Activated CD4-positive, alpha-beta T cell treated with anti-CD3 and anti-CD28 coated beads, Interleukin-2, amount 50 U/mL, for 1 hour (primary cell): ENCODE measurements around the gene DHRS12.

Experiments used
- DNase-seq: peaks from one replicate; pipeline ENCODE4 v3.0.0-alpha.2; 2020

DHRS12 gene

GRCh38 chr13:51747438-51748434 lies 56.2 kb downstream of the DHRS12 start:
- no peak for DNase-seq

GRCh38 chr13:51746802-51747201 lies 57.2 kb downstream of the DHRS12 start:
- DNase-seq = no peak

- no peak for DNase-seq
Observed at GRCh38 chr13:51745243-51745642, 58.7 kb downstream of the DHRS12 start.

GRCh38 chr13:51742611-51743010 lies 61.4 kb downstream of the DHRS12 start:
- DNase-seq = no peak

- DNase-seq = no peak
Observed at GRCh38 chr13:51742031-51742430, 61.9 kb downstream of the DHRS12 start.

- no peak for DNase-seq
Observed at GRCh38 chr13:51740698-51741097, 63.3 kb downstream of the DHRS12 start.

GRCh38 chr13:51739027-51739764 lies 64.8 kb downstream of the DHRS12 start:
- DNase-seq = no peak

GRCh38 chr13:51738226-51738905 lies 65.6 kb downstream of the DHRS12 start:
- no peak for DNase-seq

GRCh38 chr13:51737609-51738008 lies 66.4 kb downstream of the DHRS12 start:
- no peak for DNase-seq

GRCh38 chr13:51734786-51735185 lies 69.2 kb downstream of the DHRS12 start:
- DNase-seq = no peak

GRCh38 chr13:51733374-51734298 lies 70.3 kb downstream of the DHRS12 start:
- DNase-seq = no peak

- DNase-seq = no peak
Observed at GRCh38 chr13:51731759-51732158, 72.2 kb downstream of the DHRS12 start.

- no peak for DNase-seq
Observed at GRCh38 chr13:51730927-51731326, 73.0 kb downstream of the DHRS12 start.

GRCh38 chr13:51729866-51730553 lies 74.0 kb downstream of the DHRS12 start:
- DNase-seq = no peak

GRCh38 chr13:51728972-51729371 lies 75.0 kb downstream of the DHRS12 start:
- DNase-seq = no peak

GRCh38 chr13:51728275-51728673 lies 75.7 kb downstream of the DHRS12 start:
- DNase-seq = no peak

GRCh38 chr13:51727634-51728274 lies 76.2 kb downstream of the DHRS12 start:
- no peak for DNase-seq

- DNase-seq = no peak
Observed at GRCh38 chr13:51726446-51727193, 77.3 kb downstream of the DHRS12 start.

GRCh38 chr13:51724721-51725120 lies 79.2 kb downstream of the DHRS12 start:
- no peak for DNase-seq

- DNase-seq = no peak
Observed at GRCh38 chr13:51723529-51723928, 80.4 kb downstream of the DHRS12 start.
